Measurements from ENCODE around the gene MAMSTR.
"Not testable (repeated sequence)": the region's sequence is repeated elsewhere in the genome, so short reads cannot be mapped to it uniquely, and the experiment has no call there.

MAMSTR gene, protein sequence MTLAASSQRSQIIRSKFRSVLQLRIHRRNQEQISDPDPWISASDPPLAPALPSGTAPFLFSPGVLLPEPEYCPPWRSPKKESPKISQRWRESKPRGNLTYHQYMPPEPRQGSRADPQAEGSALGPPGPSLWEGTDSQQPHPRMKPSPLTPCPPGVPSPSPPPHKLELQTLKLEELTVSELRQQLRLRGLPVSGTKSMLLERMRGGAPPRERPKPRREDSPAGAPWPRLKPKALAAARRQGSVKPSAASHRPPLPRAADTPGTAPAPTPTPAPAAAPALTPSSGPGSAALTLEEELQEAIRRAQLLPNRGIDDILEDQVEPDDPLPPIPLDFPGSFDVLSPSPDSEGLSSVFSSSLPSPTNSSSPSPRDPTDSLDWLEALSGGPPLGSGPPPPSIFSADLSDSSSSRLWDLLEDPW

DNA sequence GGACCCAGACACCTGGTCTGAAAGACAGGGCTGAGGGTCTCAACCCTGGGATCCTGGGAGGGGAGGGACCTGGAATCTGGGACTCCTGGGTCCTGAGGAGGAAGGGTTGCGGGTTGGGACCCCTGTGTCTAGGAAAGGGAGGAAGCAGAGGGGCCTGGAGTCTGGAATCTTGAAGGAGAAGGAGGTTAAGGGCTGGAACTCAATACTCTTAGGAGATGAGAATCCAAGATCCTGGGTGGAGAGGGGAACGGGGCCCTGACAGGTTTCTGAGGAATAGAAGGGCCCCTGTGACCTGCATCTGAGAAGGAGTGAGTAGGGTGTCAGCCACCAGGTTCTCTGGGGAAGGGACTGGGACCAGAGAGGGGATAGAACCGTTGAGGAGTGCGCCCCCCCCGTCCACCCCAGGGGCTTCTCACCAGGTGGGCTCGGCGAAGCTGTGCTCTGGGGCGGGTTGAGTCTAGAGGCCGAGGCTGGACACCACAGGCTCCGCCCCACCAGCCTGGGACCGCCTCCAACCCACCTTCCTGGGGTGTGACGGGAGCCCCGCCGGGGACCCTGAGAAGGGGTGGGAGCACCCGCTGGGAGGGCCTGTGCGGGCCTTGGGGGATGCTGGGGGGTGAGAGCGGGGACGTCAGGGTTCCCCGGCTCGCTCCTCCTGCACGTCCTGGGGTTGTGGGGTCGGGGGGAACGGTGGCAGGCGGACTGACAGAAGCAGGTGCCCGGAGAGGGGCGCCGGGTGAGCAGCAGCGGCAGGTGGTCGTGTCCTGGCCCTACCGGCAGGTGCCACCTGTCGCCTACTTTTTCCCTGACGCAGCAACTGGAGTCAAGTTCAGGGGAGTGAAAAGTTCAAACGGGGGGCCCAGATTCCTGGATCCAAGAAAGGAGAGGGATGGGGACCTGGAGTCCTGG, at the start of gene MAMSTR:
Gene MAMSTR, minus strand, starts transcription at position 463 of the 909 bp plus-strand sequence. CDS start 694 bp downstream, outside the sequence.
- peak within 1 kb of the TSS; percentile 44 for H2AFZ ChIP-seq (ENCODE audit: low read depth, low read length)
- H3K4me1 ChIP-seq (ENCODE audit: insufficient read depth, low read length), result peaks cover 27% of the 10 kb centered on the region
- H3K9me3 ChIP-seq (ENCODE audit: low read length), result no peaks in the 10 kb centered on the region
- H3K27me3 ChIP-seq (ENCODE audit: insufficient read depth, low read length), result no peaks in the 10 kb centered on the region
- peak within 1 kb of the TSS; percentile 58 for H3K4me3 ChIP-seq (ENCODE audit: low read length)
- H3K36me3 ChIP-seq (ENCODE audit: insufficient read depth, low read length), result no peaks in the 10 kb centered on the region

GRCh38 chr19:48768994-48769713, 49.6 kb upstream of the MAMSTR start:
- Histone ChIP-seq H3K9me3 (ENCODE audit: low read length) (no peaks in the 10 kb centered on the region), H3K36me3 (ENCODE audit: insufficient read depth, low read length) (no peaks in the 10 kb centered on the region), H3K4me1 (ENCODE audit: insufficient read depth, low read length) (no peaks in the 10 kb centered on the region), H3K27me3 (ENCODE audit: insufficient read depth, low read length) (peaks cover 3% of the 10 kb centered on the region), H3K4me3 (ENCODE audit: low read length) (no peak overlapping the region), H2AFZ (ENCODE audit: low read depth, low read length) (no peak overlapping the region)

DNA sequence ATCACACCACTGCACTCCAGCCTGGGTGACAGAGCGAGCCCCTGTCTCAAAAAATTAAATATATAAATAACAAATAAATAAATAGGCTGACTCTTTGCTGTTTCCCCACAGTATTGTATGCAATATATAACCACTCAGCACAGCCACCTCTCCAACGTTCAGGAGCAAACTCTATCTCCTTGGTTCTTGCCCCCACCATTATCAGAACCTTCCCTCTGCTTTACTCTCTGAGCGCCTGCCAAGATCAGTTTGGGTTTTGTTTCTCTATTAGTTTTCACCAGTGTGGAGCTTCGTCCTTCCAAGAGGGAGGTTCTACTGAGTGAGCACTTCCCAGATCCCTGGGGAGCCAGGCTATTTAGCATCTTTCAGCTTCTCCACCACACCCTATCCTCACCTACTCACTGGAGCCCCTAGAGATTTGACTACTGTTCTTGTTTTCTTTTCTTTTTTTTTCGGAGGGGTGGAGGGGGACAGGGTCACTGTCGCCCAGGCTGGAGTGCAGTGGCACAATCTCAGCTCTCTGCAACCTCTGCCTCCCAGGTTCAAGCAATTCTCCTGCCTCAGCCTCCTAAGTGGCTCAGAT, 48.7 kb upstream of the MAMSTR start:
- not testable (repeated sequence) for H3K4me3 ChIP-seq (ENCODE audit: low read length)

GRCh38 chr19:48765816-48766215, 46.3 kb upstream of the MAMSTR start:
- H3K27me3 ChIP-seq (ENCODE audit: insufficient read depth, low read length), result peaks cover 14% of the 10 kb centered on the region
- not testable (repeated sequence) for H2AFZ ChIP-seq (ENCODE audit: low read depth, low read length); H3K9me3 ChIP-seq (ENCODE audit: low read length); H3K36me3 ChIP-seq (ENCODE audit: insufficient read depth, low read length); H3K4me3 ChIP-seq (ENCODE audit: low read length); H3K4me1 ChIP-seq (ENCODE audit: insufficient read depth, low read length)

More for the DNA sequence above, 48.7 kb upstream of the MAMSTR start:
- H2AFZ ChIP-seq (ENCODE audit: low read depth, low read length); H3K27me3 ChIP-seq (ENCODE audit: insufficient read depth, low read length); H3K4me1 ChIP-seq (ENCODE audit: insufficient read depth, low read length); H3K36me3 ChIP-seq (ENCODE audit: insufficient read depth, low read length); H3K9me3 ChIP-seq (ENCODE audit: low read length): not testable (repeated sequence)

GRCh38 chr19:48760504-48761205, 41.1 kb upstream of the MAMSTR start:
- Histone ChIP-seq H3K36me3 (ENCODE audit: insufficient read depth, low read length) (no peaks in the 10 kb centered on the region), H3K4me3 (ENCODE audit: low read length) (no peak overlapping the region)

DNA sequence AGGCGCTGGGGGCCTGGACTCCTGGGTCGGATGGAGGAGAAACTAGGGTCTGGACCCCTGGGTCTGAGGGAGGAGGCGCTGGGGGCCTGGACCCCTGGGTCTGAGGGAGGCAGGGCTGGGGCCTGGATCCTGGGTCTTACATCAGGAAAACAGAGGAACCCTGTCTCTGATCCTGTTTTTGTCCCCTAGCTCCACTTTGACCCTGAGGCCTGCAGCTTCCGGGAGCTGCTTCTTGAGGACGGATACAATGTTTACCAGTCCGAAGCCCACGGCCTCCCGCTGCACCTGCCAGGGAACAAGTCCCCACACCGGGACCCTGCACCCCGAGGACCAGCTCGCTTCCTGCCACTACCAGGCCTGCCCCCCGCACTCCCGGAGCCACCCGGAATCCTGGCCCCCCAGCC, 38.2 kb upstream of the MAMSTR start:
- Histone ChIP-seq H3K27me3 (ENCODE audit: insufficient read depth, low read length) (peaks cover 43% of the 10 kb centered on the region), H2AFZ (ENCODE audit: low read depth, low read length) (no peak overlapping the region), H3K4me3 (ENCODE audit: low read length) (no peak overlapping the region), H3K9me3 (ENCODE audit: low read length) (peaks cover 2% of the 10 kb centered on the region), H3K4me1 (ENCODE audit: insufficient read depth, low read length) (peaks cover 4% of the 10 kb centered on the region), H3K36me3 (ENCODE audit: insufficient read depth, low read length) (no peaks in the 10 kb centered on the region)

More at GRCh38 chr19:48760504-48761205, 41.1 kb upstream of the MAMSTR start:
- no peak overlapping the region for H2AFZ ChIP-seq (ENCODE audit: low read depth, low read length)
- no peaks in the 10 kb centered on the region for H3K9me3 ChIP-seq (ENCODE audit: low read length)
- no peaks in the 10 kb centered on the region for H3K4me1 ChIP-seq (ENCODE audit: insufficient read depth, low read length)
- peaks cover 25% of the 10 kb centered on the region for H3K27me3 ChIP-seq (ENCODE audit: insufficient read depth, low read length)

DNA sequence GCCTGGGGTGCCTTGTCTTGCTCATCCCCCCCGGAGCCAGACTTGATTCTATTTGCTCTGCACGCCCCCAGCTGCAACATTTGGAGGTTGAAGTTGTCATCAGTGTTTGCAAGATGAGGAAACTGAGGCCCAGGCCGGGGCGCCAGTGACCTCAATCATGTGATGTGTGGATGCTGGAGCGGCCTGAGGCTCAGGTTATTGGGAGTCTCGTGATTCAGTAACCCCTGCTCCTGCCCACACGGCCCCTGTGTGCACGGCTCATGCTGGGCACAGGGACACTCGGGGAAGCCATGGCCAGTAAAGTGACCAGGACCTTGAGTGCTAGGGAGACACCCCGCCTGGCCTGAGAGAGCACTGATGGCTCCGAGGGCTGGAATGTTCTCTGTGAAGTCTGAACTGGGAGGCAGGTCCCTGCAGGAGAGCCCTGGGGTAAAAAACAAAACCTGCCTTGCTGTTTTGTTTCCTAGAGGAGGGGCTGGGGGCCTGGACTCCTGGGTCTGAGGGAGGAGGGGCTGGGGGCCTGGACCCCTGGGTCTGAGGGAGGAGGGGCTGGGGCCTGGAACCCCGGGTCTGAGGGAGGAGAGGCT, 37.7 kb upstream of the MAMSTR start:
- H3K9me3 ChIP-seq (ENCODE audit: low read length), result peaks cover 2% of the 10 kb centered on the region
- peaks cover 9% of the 10 kb centered on the region for H3K4me1 ChIP-seq (ENCODE audit: insufficient read depth, low read length)
- H3K27me3 ChIP-seq (ENCODE audit: insufficient read depth, low read length), result peaks cover 43% of the 10 kb centered on the region
- H3K36me3 ChIP-seq (ENCODE audit: insufficient read depth, low read length), result no peaks in the 10 kb centered on the region
- H2AFZ ChIP-seq (ENCODE audit: low read depth, low read length), result no peak overlapping the region
- no peak overlapping the region for H3K4me3 ChIP-seq (ENCODE audit: low read length)

DNA sequence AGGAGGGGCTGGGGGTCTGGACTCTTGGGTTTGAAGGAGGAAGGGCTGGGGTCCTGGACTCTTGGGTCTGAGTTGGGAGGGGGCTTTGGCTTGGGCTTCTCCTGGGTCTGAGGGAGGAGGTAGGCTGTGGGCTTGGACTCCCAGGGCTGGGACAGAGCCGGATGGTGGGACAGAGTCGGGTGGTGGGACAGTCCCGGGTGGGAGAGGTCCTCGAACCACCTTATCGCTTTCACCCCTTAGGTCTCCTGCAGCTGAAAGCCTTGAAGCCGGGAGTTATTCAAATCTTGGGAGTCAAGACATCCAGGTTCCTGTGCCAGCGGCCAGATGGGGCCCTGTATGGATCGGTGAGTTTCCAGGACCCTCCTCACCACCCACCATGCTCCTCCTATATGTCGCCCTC, 37.2 kb upstream of the MAMSTR start:
- H3K27me3 ChIP-seq (ENCODE audit: insufficient read depth, low read length), result peaks cover 43% of the 10 kb centered on the region
- peaks cover 2% of the 10 kb centered on the region for H3K9me3 ChIP-seq (ENCODE audit: low read length)
- no peak overlapping the region for H3K4me3 ChIP-seq (ENCODE audit: low read length)
- no peaks in the 10 kb centered on the region for H3K36me3 ChIP-seq (ENCODE audit: insufficient read depth, low read length)
- H3K4me1 ChIP-seq (ENCODE audit: insufficient read depth, low read length), result peaks cover 10% of the 10 kb centered on the region
- no peak overlapping the region for H2AFZ ChIP-seq (ENCODE audit: low read depth, low read length)

DNA sequence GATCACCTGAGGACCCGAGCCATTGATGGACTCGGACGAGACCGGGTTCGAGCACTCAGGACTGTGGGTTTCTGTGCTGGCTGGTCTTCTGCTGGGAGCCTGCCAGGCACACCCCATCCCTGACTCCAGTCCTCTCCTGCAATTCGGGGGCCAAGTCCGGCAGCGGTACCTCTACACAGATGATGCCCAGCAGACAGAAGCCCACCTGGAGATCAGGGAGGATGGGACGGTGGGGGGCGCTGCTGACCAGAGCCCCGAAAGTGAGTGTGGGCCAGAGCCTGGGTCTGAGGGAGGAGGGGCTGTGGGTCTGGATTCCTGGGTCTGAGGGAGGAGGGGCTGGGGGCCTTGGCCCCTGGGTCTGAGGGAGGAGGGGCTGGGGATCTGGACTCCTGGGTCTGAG, 36.7 kb upstream of the MAMSTR start:
- no peaks in the 10 kb centered on the region for H3K36me3 ChIP-seq (ENCODE audit: insufficient read depth, low read length)

DNA sequence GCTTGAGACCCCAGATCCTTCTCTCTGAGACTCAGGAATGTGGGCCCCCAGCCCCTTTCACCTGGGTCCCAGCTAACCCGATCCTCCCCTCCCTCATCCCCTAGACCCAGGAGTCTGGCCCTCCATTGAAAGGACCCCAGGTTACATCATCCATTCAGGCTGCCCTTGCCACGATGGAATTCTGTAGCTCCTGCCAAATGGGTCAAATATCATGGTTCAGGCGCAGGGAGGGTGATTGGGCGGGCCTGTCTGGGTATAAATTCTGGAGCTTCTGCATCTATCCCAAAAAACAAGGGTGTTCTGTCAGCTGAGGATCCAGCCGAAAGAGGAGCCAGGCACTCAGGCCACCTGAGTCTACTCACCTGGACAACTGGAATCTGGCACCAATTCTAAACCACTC, 36.3 kb upstream of the MAMSTR start:
- Histone ChIP-seq H2AFZ (ENCODE audit: low read depth, low read length) (no peak overlapping the region), H3K36me3 (ENCODE audit: insufficient read depth, low read length) (no peaks in the 10 kb centered on the region), H3K4me1 (ENCODE audit: insufficient read depth, low read length) (peaks cover 10% of the 10 kb centered on the region), H3K27me3 (ENCODE audit: insufficient read depth, low read length) (peaks cover 49% of the 10 kb centered on the region), H3K4me3 (ENCODE audit: low read length) (no peak overlapping the region), H3K9me3 (ENCODE audit: low read length) (peaks cover 2% of the 10 kb centered on the region)

More for the DNA sequence above, 36.7 kb upstream of the MAMSTR start:
- Histone ChIP-seq H3K9me3 (ENCODE audit: low read length) (peaks cover 2% of the 10 kb centered on the region), H2AFZ (ENCODE audit: low read depth, low read length) (no peak overlapping the region), H3K4me1 (ENCODE audit: insufficient read depth, low read length) (peaks cover 10% of the 10 kb centered on the region), H3K27me3 (ENCODE audit: insufficient read depth, low read length) (peaks cover 46% of the 10 kb centered on the region), H3K4me3 (ENCODE audit: low read length) (no peak overlapping the region)

DNA sequence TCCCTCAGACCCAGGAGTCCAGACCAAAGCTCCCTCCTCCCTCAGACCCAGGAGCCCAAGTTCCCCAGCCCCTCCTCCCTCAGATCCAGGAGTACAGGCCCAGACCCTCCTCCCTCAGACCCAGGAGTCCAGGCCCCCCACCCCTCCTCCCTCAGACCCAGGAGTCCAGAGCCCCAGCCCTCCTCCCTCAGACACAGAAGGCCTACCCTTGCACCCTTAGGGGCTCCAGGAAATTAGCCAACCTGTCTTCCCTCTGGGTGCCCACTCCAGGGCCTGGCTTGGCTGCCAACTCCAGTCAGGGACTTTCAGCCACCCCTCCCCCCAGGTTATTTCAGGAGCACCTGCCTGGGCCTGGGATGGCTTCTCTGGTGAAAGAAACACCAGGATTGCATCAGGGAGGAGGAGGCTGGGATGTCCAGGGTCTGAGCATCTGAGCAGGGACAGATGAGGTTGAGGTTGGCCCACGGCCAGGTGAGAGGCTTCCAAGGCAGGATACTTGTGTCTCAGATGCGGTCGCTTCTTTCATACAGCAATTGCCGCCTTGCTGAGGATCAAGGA, 35.6 kb upstream of the MAMSTR start, which contains the start of gene FGF21:
Gene FGF21, plus strand, starts transcription at position 441 of the 558 bp plus-strand sequence. CDS start 713 bp downstream, outside the sequence.
- H3K4me3 ChIP-seq (ENCODE audit: low read length), result no peak within 1 kb of the TSS
- peaks cover 10% of the 10 kb centered on the region for H3K4me1 ChIP-seq (ENCODE audit: insufficient read depth, low read length)
- no peak within 1 kb of the TSS for H2AFZ ChIP-seq (ENCODE audit: low read depth, low read length)
- no peaks in the 10 kb centered on the region for H3K36me3 ChIP-seq (ENCODE audit: insufficient read depth, low read length)
- peaks cover 51% of the 10 kb centered on the region for H3K27me3 ChIP-seq (ENCODE audit: insufficient read depth, low read length)
- peaks cover 2% of the 10 kb centered on the region for H3K9me3 ChIP-seq (ENCODE audit: low read length)
